ENCODE results near the gene TMEM269. TPM values are rescaled to one million over a fixed set of nuclear protein-coding genes. Genes with fewer than 3 reads are reported as not detected.

TMEM269 gene
- polyA plus RNA-seq, 3 donors: 0.07 TPM; not detected in 2

- peak overlapping the region; percentile 64 to 74 for H3K4me3 Mint-ChIP-seq
- H3K4me2 ChIP-seq (replicated peaks; ENCODE audit: extremely low read depth, low read length, poor library complexity, severe bottlenecking): peak overlapping the region; percentile 63
- H3K27ac Mint-ChIP-seq: peak overlapping the region in 5 of 7 donors; percentile 78 to 89 (median 85)
- H4K20me1 ChIP-seq (ENCODE audit: insufficient read depth, low read length): no peaks in the 10 kb centered on the region
- peaks cover 26% of the 10 kb centered on the region for H3K4me1 Mint-ChIP-seq
- peaks cover 0 to 3% (median 1%) of the 10 kb centered on the region in 3 donors for H3K27me3 Mint-ChIP-seq (ENCODE audit: low read depth in 3 of 3)
- 86% methylated on average over 7 of the region's 8 CpGs for WGBS (ENCODE audit: insufficient coverage)
- H3K9ac ChIP-seq (ENCODE audit: insufficient read depth, low read length, poor library complexity, severe bottlenecking): peak overlapping the region; percentile 24
- no peak for DNase-seq
- H3K4me3 ChIP-seq (replicated peaks in 1 of 3; ENCODE audit: low read depth in 2 of 3, low read length in 3 of 3): peak overlapping the region in 1 of 3 experiments; percentile 54
- H3K36me3 Mint-ChIP-seq: peaks cover 0 to 5% of the 10 kb centered on the region in 2 donors
- peak overlapping the region; percentile 70 for H2AFZ ChIP-seq (ENCODE audit: insufficient read depth, low read depth, low read length, poor library complexity, severe bottlenecking)
- H3K27ac ChIP-seq (ENCODE audit: low read depth in 1 of 2, low read length in 2 of 2): peak overlapping the region; percentile 62 to 69
- H3K9me3 ChIP-seq (replicated peaks in 1 of 2; ENCODE audit: control insufficient read depth in 1 of 2, insufficient read depth in 1 of 2, low read length in 2 of 2): no peaks in the 10 kb centered on the region
- peaks cover 0 to 3% (median 0%) of the 10 kb centered on the region in 7 donors for H3K9me3 Mint-ChIP-seq
- TF ChIP-seq, protein P1, sequence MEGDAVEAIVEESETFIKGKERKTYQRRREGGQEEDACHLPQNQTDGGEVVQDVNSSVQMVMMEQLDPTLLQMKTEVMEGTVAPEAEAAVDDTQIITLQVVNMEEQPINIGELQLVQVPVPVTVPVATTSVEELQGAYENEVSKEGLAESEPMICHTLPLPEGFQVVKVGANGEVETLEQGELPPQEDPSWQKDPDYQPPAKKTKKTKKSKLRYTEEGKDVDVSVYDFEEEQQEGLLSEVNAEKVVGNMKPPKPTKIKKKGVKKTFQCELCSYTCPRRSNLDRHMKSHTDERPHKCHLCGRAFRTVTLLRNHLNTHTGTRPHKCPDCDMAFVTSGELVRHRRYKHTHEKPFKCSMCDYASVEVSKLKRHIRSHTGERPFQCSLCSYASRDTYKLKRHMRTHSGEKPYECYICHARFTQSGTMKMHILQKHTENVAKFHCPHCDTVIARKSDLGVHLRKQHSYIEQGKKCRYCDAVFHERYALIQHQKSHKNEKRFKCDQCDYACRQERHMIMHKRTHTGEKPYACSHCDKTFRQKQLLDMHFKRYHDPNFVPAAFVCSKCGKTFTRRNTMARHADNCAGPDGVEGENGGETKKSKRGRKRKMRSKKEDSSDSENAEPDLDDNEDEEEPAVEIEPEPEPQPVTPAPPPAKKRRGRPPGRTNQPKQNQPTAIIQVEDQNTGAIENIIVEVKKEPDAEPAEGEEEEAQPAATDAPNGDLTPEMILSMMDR (IDR thresholded peaks at IDR 0.05): no peak
- no peaks in the 10 kb centered on the region for H3K36me3 ChIP-seq (replicated peaks in 1 of 2; ENCODE audit: control insufficient read depth in 1 of 2, insufficient read depth in 2 of 2, low read length in 2 of 2)
- intact Hi-C loops (cut with micrococcal nuclease): no loop called here
- H3K27me3 ChIP-seq (ENCODE audit: control insufficient read depth in 2 of 2, insufficient read depth in 2 of 2, low read length in 2 of 2): no peaks in the 10 kb centered on the region
- peaks cover 26 to 30% of the 10 kb centered on the region in 2 donors for H3K4me1 ChIP-seq (ENCODE audit: control insufficient read depth in 1 of 2, insufficient read depth in 2 of 2, low read length in 2 of 2)
- no peaks in the 10 kb centered on the region for H3K79me2 ChIP-seq (ENCODE audit: insufficient read depth, low read length)
Observed at GRCh38 chr1:42736571-42737200, 48.1 kb upstream of the TMEM269 start.

DNA sequence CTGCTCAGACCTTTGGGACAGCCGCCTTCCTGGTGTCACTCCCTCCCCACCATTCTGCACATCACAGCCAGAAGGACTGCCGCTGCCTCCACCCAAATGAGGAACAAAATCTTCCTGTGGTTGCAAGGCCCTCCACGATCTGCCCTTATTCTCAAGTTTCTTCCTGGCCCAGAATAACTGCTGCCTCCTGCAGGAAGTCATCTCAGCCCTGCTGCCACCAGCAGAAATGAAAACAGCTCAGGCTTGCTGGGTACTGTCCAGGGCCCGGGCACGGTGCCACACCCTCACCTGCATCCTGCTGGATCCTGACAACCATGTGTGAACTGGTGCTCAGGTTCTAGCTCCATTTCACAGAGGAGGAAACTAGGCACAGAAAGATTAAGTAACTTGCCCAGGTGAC is 47.5 kb upstream of the TMEM269 start:
- Mint-ChIP-seq H3K4me3 (peak overlapping the region; percentile 64 to 74), H3K9me3 (peaks cover 0 to 3% (median 0%) of the 10 kb centered on the region in 7 donors), H3K4me1 (peaks cover 26% of the 10 kb centered on the region), H3K27ac (peak overlapping the region; percentile 23 to 89 (median 84)), H3K36me3 (peaks cover 0 to 5% of the 10 kb centered on the region in 2 donors), H3K27me3 (ENCODE audit: low read depth in 3 of 3) (peaks cover 0 to 5% (median 1%) of the 10 kb centered on the region in 3 donors)
- Histone ChIP-seq H2AFZ (ENCODE audit: insufficient read depth, low read depth, low read length, poor library complexity, severe bottlenecking) (peak overlapping the region; percentile 70), H3K27ac (ENCODE audit: low read depth in 1 of 2, low read length in 2 of 2) (peak overlapping the region; percentile 62 to 69), H3K9me3 (replicated peaks in 1 of 2; ENCODE audit: control insufficient read depth in 1 of 2, insufficient read depth in 1 of 2, low read length in 2 of 2) (no peaks in the 10 kb centered on the region), H3K79me2 (ENCODE audit: insufficient read depth, low read length) (no peaks in the 10 kb centered on the region), H4K20me1 (ENCODE audit: insufficient read depth, low read length) (no peaks in the 10 kb centered on the region), H3K4me3 (replicated peaks in 1 of 3; ENCODE audit: low read depth in 2 of 3, low read length in 3 of 3) (peak overlapping the region in 1 of 3 experiments; percentile 54), H3K9ac (ENCODE audit: insufficient read depth, low read length, poor library complexity, severe bottlenecking) (peak overlapping the region; percentile 24), H3K27me3 (ENCODE audit: control insufficient read depth in 2 of 2, insufficient read depth in 2 of 2, low read length in 2 of 2) (no peaks in the 10 kb centered on the region), H3K4me2 (replicated peaks; ENCODE audit: extremely low read depth, low read length, poor library complexity, severe bottlenecking) (peak overlapping the region; percentile 63), H3K4me1 (ENCODE audit: control insufficient read depth in 1 of 2, insufficient read depth in 2 of 2, low read length in 2 of 2) (peaks cover 26 to 30% of the 10 kb centered on the region in 2 donors), H3K36me3 (replicated peaks in 1 of 2; ENCODE audit: control insufficient read depth in 1 of 2, insufficient read depth in 2 of 2, low read length in 2 of 2) (no peaks in the 10 kb centered on the region)
- intact Hi-C loops (cut with micrococcal nuclease): no loop called here
- DNase-seq: peak; percentile 50 to 64 (median 54)
- 0% methylated on average over 5 of the region's 5 CpGs for WGBS (ENCODE audit: insufficient coverage)
- TF ChIP-seq, protein P1 (IDR thresholded peaks at IDR 0.05): peak; percentile 2

All from CD14-positive monocyte (primary cell).